Activated CD8-positive, alpha-beta memory T cell treated with anti-CD3 and anti-CD28 coated beads, Interleukin-2, amount 10 ng/mL, durations not matched to agents 7 days and 5 days (primary cell): Measurements from ENCODE around the gene ZMYND8. TPM values are rescaled to one million over a fixed set of nuclear protein-coding genes. Genes with fewer than 3 reads are reported as not detected.

Experiments used
- ATAC-seq: fragments of 150-1000 bp; cut with Tn5 transposase; one replicate; pipeline ENCODE4 v1.10.0; 2021; ENCODE audit warnings: moderate library complexity
- CTCF ChIA-PET: fragments of 350-600 bp; sonication (Branson Sonifier 250); formaldehyde crosslinking; loops from one replicate; lab custom pipeline; 2021; ENCODE audit warnings: antibody characterized with exemption; lab: Charles Lee
- DNase-seq: peaks from one replicate; pipeline ENCODE4 v3.0.0-alpha.2; 2020
- H3K27ac Mint-ChIP-seq: one replicate; pipeline ENCODE4 v1.8.0; 2021; ENCODE audit warnings: mild to moderate bottlenecking, mixed read lengths
- H3K27me3 Mint-ChIP-seq: one replicate; pipeline ENCODE4 v1.8.0; 2021; ENCODE audit warnings: mixed read lengths
- H3K36me3 Mint-ChIP-seq: one replicate; pipeline ENCODE4 v1.8.0; 2021; ENCODE audit warnings: mild to moderate bottlenecking, mixed read lengths
- H3K4me1 Mint-ChIP-seq: one replicate; pipeline ENCODE4 v1.8.0; 2021; ENCODE audit warnings: mixed read lengths
- H3K4me3 Mint-ChIP-seq: one replicate; pipeline ENCODE4 v1.8.0; 2021; ENCODE audit warnings: mild to moderate bottlenecking, moderate library complexity, mixed read lengths
- H3K9me3 Mint-ChIP-seq: one replicate; pipeline ENCODE4 v1.8.0; 2022; ENCODE audit warnings: low read depth, mixed read lengths
- total RNA-seq, 2 experiments: library from RNA; stranded (reverse); gene quantifications; one replicate each; pipeline ENCODE4 v1.2.3, GENCODE V29; 2021

The ZMYND8 gene
- total RNA-seq, 2 experiments from 2014 or later: 39.4 to 45.2 TPM

DNA sequence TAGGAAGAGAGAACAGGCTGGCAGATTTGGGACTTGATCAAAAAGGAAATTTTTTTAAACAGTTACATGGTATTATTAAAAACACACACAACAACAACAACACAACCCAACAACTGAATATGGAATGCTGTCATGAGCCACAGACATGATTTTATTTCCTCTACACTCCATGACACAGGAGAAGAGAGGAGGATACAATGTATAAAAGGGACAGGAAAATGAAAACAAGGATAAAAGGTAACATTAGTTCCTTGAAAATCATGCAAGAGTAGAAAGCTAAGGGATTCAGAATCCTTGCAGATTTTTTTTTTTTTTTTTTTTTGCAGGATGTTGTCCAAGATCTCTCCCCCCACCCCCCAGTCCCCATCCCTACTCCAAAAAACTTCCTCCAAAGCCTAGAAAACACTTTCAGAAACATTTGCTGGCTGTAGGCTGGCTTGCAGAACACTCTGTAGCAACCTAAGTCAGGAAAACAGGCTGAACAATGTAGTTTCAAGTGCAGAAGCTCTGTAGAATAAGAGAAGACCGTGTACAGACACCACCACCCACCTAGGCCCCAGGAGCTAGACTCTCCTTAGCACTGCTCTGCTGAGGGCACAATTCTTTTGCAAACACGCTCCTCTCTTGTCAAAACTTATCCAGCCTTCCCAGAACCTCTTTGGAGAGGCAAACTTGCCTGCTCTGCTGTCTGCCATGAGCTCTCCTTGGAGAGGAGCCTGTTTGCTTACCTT is 845 bp downstream of the ZMYND8 start:
- CTCF ChIA-PET: interaction anchor here (0.7 to 15.4 kb wide), 10 partner anchors 9 to 265 kb away, joined by 3 to 165 read pairs (median 4); no protein-coding TSS in a partner anchor
- peaks cover 21% of the 10 kb centered on the region for H3K36me3 Mint-ChIP-seq

DNA sequence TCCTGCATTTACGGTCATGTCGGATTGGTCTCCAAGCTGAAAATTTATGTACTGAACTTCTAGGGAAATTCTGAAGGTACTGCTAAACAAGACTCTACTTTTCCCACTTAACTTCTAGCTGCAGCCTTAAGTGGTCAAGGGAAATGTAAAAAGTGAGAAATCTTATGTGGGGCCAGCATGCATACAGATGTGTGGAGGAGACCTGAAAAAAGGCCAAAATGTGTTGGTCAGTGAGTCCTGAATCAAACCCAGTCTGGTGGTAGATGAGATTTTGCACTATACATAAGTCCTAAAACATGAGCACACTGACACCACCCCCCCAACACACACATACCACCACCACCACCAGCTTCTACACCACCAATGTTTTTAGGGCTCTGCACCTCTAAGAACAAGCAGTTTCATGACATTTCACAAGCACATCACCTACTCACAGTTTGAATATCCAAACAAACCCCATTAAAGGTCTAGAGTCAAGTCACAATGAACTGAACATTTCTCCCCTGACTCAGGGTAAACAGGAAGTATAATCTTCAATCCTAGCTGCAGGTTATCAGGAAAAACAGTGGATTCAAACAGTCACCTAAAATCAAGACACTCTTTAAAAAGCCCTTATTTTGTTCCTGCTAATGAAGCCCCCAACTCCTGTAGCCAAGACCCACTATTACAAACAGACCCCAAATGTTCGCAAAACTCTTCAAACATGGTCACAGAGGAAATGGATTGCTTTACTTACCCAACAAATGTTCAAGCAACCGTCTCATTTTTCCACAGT is 1.6 kb downstream of the ZMYND8 start:
- H3K9me3 Mint-ChIP-seq: no peaks in the 10 kb centered on the region
- peak overlapping the region; percentile 87 for H3K4me3 Mint-ChIP-seq
- no peaks in the 10 kb centered on the region for H3K27me3 Mint-ChIP-seq
- H3K27ac Mint-ChIP-seq: peak overlapping the region; percentile 99
- ATAC-seq (no peak), DNase-seq (no peak)
- peaks cover 21% of the 10 kb centered on the region for H3K36me3 Mint-ChIP-seq
- CTCF ChIA-PET: interaction anchor here (1.2 to 15.4 kb wide), 5 partner anchors 9 to 82 kb away, joined by 3 to 165 read pairs (median 3); no protein-coding TSS in a partner anchor
- H3K4me1 Mint-ChIP-seq: peaks cover 63% of the 10 kb centered on the region

More for the DNA sequence above, 845 bp downstream of the ZMYND8 start:
- no peak for DNase-seq
- Mint-ChIP-seq H3K4me3 (peak overlapping the region; percentile 87), H3K27ac (peak overlapping the region; percentile 99), H3K4me1 (peaks cover 63% of the 10 kb centered on the region), H3K9me3 (no peaks in the 10 kb centered on the region), H3K27me3 (no peaks in the 10 kb centered on the region)
- no peak for ATAC-seq

DNA sequence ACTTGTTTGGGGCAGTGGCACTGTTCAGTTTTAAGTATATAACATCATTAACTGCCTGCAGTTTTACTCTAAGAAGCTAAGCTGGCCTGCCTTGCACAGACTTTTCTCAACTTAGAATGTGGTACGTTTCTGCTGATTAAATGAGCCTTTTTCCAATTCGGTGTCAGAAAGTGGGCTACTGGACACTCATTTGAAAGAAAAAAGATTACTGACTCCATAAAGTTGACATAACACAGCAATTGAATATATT is 2.1 kb downstream of the ZMYND8 start:
- ATAC-seq: no peak
- H3K27me3 Mint-ChIP-seq: no peaks in the 10 kb centered on the region
- H3K4me3 Mint-ChIP-seq: peak overlapping the region; percentile 87
- H3K36me3 Mint-ChIP-seq: peaks cover 21% of the 10 kb centered on the region
- peak overlapping the region; percentile 99 for H3K27ac Mint-ChIP-seq
- CTCF ChIA-PET: interaction anchor here (1.2 to 15.4 kb wide), 6 partner anchors 9 to 81 kb away, joined by 3 to 165 read pairs (median 3); no protein-coding TSS in a partner anchor
- peaks cover 63% of the 10 kb centered on the region for H3K4me1 Mint-ChIP-seq
- DNase-seq: no peak
- H3K9me3 Mint-ChIP-seq: no peaks in the 10 kb centered on the region

DNA sequence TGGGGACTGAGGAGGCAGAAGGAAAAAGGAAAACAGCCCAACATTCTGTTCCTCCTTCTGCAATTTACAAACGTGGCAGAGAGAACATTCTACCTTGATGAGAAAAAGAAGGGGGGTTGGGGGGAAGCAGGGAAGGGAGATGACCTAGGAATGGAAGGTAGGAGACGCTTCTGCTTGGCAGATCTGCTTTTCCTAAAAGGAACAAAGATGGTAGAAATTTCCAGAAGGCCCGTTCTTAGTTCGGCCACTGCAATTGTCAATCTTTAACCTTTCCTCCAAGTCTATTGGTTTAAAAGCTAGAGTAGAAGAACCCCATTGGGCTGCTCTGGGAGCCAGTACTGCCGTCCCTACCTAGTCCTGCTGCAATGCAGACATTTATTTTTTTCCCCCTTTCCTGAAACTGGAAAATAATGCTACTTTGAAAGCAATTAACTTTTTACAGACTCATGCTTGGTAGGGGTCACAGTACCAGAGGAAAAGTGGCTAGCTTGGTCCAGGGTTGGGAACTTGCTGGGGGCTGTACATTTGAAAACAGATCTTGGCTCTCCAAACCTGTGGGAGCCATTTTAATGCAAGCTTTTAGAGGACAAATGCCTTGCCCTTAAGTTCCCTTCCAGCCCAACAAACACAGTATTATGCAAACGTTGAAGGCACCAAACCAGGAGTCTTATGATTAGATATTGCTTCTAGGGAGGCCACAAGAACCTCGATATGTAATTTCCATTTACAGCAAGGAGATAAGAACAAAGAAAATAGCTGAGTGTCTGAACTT is 2.6 kb downstream of the ZMYND8 start:
- ATAC-seq (no peak), DNase-seq (no peak)
- Mint-ChIP-seq H3K27ac (peak overlapping the region; percentile 99), H3K4me1 (peaks cover 60% of the 10 kb centered on the region), H3K4me3 (peak overlapping the region; percentile 87), H3K27me3 (no peaks in the 10 kb centered on the region), H3K9me3 (no peaks in the 10 kb centered on the region), H3K36me3 (peaks cover 21% of the 10 kb centered on the region)
- CTCF ChIA-PET: interaction anchor here (1.0 to 15.4 kb wide), 6 partner anchors 10 to 81 kb away, joined by 3 to 165 read pairs (median 3); no protein-coding TSS in a partner anchor

DNA sequence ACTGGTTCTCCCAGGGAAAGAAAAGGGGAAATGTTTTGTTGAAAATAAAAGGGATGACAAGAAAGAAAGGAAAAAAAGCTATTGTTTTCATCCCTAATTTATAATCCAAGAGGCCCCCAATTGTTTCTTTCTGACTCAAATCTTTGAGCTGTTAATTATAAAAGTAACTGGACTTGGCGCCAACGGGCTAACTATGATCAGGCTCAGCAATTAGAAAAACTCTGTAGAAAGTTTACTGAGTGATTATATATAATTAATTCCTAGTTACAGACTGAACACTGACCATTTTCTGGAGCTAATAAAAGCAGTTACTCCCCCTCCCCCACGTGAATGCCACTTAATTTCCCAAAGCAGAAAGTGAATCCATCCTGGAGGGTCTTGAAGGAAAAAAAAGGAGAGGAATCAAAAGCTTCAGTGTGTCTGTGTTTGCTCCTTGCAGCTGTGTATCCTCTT is 3.2 kb downstream of the ZMYND8 start:
- Mint-ChIP-seq H3K27me3 (no peaks in the 10 kb centered on the region), H3K9me3 (no peaks in the 10 kb centered on the region), H3K36me3 (peaks cover 21% of the 10 kb centered on the region), H3K4me1 (peaks cover 59% of the 10 kb centered on the region), H3K4me3 (no peak overlapping the region), H3K27ac (no peak overlapping the region)
- CTCF ChIA-PET: interaction anchor here (1.0 to 15.4 kb wide), 4 partner anchors 10 to 80 kb away, joined by 3 to 165 read pairs (median 14); no protein-coding TSS in a partner anchor
- DNase-seq (no peak), ATAC-seq (no peak)

DNA sequence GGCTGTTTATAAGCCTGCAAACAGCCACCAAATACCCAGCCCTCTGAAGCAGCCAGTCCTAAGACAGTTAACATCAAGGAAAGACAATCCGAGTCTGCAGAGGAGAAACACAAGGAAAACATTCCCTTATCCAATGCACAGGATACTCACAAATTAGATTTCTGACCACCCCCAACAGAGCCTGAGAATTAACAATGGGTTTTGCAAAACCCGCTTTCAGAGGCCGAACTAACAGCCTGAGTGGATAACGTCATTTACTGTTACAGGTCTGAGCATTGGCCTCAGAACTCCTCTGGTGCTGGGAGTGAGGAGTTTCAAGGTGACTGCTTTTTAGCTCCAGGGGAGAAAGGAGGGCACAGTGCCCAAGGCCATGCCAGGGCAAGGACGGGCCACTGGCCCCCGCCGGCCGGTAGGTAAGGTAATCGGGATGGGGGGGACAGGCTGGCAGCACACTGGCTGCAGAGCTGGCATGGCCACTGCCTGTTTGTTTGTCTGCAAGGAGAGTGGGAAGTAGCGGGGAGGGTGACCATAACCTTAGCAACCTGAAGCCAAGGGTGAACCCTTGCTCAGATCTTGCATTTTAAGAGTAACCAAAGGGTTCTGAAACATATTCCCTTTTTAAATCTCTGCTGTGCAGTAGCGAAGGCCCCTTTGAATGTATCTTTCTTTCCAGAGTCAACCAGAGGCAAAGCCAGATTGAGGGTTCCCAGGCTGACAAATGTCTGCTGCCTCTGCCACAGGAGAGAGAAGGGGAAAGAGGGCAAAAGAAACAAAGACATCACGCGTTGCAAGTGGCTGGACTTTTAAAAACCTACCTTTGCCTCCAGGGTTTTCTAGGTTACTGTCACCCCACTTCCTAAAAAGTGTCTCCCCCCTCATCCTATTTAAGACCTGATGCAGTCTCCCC is 3.9 kb downstream of the ZMYND8 start:
- no peak overlapping the region for H3K27ac Mint-ChIP-seq
- DNase-seq (no peak), ATAC-seq (no peak)
- CTCF ChIA-PET: interaction anchor here (0.6 to 15.4 kb wide), 6 partner anchors 9 to 268 kb away, joined by 3 to 165 read pairs (median 14); no protein-coding TSS in a partner anchor
- H3K4me3 Mint-ChIP-seq: no peak overlapping the region
- H3K9me3 Mint-ChIP-seq: no peaks in the 10 kb centered on the region
- peaks cover 53% of the 10 kb centered on the region for H3K4me1 Mint-ChIP-seq
- peaks cover 24% of the 10 kb centered on the region for H3K36me3 Mint-ChIP-seq
- H3K27me3 Mint-ChIP-seq: no peaks in the 10 kb centered on the region

DNA sequence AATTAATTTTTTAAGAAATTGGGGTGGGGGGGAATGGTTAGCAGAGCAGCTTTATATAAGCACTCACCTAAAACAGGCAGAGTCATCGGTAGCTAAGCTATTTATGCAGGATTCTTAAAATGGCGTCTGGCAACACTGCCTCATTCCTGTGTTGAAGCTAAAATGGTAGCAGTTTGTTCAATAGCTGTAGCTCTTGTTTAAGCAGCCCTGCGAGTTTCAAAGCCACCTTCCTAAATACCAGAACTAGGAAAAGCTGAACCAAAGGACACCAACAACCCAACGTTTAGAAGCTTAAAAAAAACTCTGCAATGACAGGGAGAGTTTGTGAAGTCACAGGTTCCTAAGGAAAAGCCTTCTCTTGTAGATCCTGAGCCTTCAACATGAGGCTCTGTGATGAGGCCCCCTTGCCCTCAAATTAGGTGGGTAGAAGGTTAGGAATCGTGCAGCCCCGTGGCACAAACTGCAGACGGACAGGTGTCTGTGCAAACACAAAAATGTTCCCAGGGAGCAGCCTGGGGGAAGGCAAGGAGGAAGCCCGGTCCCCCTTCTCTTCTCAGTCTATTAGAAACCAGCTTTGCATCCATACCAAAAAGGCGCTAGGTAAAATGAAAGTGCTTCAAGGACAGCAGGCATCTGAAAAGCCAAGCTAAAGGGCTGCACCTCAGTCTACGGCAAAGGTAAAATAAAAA is 4.7 kb downstream of the ZMYND8 start:
- CTCF ChIA-PET: interaction anchor here (0.6 to 4.1 kb wide), 3 partner anchors 32 to 269 kb away, joined by 3 to 28 read pairs (median 25); no protein-coding TSS in a partner anchor
- peaks cover 28% of the 10 kb centered on the region for H3K36me3 Mint-ChIP-seq
- no peak overlapping the region for H3K4me3 Mint-ChIP-seq
- no peaks in the 10 kb centered on the region for H3K27me3 Mint-ChIP-seq
- ATAC-seq (no peak), DNase-seq (no peak)
- no peaks in the 10 kb centered on the region for H3K9me3 Mint-ChIP-seq
- peaks cover 49% of the 10 kb centered on the region for H3K4me1 Mint-ChIP-seq
- H3K27ac Mint-ChIP-seq: no peak overlapping the region

DNA sequence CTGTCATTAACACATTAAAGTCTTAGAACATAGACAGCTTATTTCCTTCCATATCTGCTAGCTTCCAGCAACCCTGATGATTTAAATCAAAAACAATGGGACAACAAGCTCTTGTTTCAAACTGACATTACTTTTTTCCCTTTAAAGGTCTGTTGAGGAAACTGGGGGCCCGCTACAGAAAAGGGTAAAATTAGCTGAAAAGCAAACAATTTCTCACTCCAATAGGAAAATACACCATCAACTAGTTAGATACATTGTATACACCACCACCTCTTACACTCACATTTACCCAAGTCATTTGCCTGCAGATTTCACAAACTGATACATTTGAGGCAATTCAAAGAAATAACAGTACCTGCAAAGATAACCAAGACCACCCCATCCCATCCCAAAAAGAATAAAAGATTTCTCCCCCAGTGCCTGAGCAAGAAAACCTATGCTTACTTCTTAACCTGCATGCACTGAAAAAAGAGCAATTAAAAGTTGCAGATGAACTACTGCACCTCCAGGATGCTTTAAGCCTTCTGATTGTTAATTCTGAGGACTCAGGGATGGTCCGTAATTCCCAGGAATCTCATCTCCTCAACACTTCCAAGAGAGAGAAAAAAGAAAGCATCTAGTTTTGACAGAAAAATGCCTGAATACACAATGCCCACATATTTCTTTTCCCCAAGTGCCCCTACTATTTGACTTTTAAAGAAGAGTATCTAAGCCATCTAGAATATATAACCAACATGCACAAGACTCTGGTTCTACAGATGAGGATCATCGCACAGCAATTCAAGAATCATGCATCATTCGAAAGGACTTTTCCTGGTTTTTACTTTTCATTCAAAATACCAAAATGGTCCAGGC is 5.6 kb downstream of the ZMYND8 start:
- no peak overlapping the region for H3K4me3 Mint-ChIP-seq
- CTCF ChIA-PET: interaction anchor here (0.7 to 4.1 kb wide), 5 partner anchors 33 to 121 kb away, joined by 3 to 28 read pairs (median 12); no protein-coding TSS in a partner anchor
- H3K9me3 Mint-ChIP-seq: no peaks in the 10 kb centered on the region
- peak; percentile 3 for ATAC-seq
- H3K36me3 Mint-ChIP-seq: peaks cover 33% of the 10 kb centered on the region
- peaks cover 48% of the 10 kb centered on the region for H3K4me1 Mint-ChIP-seq
- DNase-seq: no peak
- H3K27me3 Mint-ChIP-seq: no peaks in the 10 kb centered on the region
- no peak overlapping the region for H3K27ac Mint-ChIP-seq

DNA sequence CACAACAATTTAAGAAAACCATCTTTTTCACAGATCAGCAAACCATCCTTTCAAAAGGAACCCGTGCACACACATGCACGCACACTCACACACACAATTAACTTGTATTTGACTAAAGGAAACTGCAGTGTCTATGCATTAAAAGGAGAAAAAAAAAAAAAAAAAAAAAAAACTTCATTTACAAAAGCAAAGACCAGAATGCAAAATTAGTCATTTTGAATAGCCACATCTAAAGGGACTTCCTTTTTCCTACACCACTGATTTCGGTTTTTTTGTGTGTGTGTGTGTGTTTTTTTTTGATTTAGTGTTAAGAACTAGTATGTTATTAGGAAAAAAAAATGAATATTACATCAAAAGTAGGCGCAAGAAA is 6.3 kb downstream of the ZMYND8 start:
- Mint-ChIP-seq H3K36me3 (peaks cover 32% of the 10 kb centered on the region), H3K27me3 (no peaks in the 10 kb centered on the region), H3K4me1 (peaks cover 43% of the 10 kb centered on the region), H3K9me3 (no peaks in the 10 kb centered on the region), H3K27ac (no peak overlapping the region), H3K4me3 (no peak overlapping the region)
- ATAC-seq (peak; percentile 43), DNase-seq (no peak)
- CTCF ChIA-PET: interaction anchor here (0.7 to 3.6 kb wide), 6 partner anchors 11 to 122 kb away, joined by 3 to 28 read pairs (median 4); no protein-coding TSS in a partner anchor

DNA sequence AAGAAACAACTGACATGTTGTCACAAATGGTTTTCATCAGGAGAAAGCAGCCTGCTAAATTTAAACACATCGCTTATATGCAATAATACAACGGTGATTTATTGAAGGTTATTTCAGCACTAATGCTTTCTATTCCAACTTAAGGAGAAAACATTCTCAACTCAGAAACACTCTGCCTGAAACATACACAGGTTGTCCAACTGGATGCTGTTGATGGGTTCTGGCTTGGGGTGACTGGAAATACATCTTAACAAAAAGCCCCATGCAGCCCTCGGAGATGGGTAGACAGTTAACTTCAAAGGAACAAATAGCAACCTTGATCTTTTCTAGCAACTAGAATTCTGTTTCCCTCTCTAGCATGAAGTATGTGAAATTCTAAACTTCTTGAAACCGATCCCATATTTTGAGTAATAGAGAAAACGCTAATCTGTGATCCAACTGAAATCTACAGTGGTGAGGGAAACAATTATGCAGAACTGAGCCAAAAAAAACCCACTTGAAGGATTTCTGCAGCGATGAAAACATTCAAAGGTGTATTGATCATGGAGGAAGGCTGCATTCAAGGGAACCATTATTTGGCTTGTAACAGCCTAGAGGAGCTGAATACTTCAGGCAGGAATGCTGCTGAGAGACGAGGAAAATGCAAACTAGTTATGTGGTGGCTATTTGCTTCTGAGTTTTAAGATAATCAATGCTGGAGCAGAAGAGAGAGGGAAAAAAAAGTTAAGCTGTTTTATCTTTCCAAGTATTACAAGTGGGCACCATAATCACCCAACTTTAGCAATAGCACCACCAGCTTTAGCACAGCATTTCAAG is 6.9 kb downstream of the ZMYND8 start:
- DNase-seq: no peak
- Mint-ChIP-seq H3K27ac (no peak overlapping the region), H3K9me3 (no peaks in the 10 kb centered on the region), H3K4me3 (no peak overlapping the region), H3K4me1 (peaks cover 39% of the 10 kb centered on the region), H3K27me3 (no peaks in the 10 kb centered on the region), H3K36me3 (peaks cover 28% of the 10 kb centered on the region)
- CTCF ChIA-PET: interaction anchor here (0.8 to 3.6 kb wide), 6 partner anchors 10 to 76 kb away, joined by 3 to 28 read pairs (median 4); no protein-coding TSS in a partner anchor
- no peak for ATAC-seq
